ENCODE measurements around the gene COL6A2.
A peak's percentile ranks its signal among the peaks of the same experiment; 100 is the strongest.
"Not testable (repeated sequence)": the region's sequence is repeated elsewhere in the genome, so short reads cannot be mapped to it uniquely, and the experiment has no call there.

COL6A2 gene

GRCh38 chr21:46097336-46098293, at the start of gene COL6A2:
COL6A2 (plus strand) TSS chr21:46098112.
- peak; percentile 32 to 38 for DNase-seq

DNA sequence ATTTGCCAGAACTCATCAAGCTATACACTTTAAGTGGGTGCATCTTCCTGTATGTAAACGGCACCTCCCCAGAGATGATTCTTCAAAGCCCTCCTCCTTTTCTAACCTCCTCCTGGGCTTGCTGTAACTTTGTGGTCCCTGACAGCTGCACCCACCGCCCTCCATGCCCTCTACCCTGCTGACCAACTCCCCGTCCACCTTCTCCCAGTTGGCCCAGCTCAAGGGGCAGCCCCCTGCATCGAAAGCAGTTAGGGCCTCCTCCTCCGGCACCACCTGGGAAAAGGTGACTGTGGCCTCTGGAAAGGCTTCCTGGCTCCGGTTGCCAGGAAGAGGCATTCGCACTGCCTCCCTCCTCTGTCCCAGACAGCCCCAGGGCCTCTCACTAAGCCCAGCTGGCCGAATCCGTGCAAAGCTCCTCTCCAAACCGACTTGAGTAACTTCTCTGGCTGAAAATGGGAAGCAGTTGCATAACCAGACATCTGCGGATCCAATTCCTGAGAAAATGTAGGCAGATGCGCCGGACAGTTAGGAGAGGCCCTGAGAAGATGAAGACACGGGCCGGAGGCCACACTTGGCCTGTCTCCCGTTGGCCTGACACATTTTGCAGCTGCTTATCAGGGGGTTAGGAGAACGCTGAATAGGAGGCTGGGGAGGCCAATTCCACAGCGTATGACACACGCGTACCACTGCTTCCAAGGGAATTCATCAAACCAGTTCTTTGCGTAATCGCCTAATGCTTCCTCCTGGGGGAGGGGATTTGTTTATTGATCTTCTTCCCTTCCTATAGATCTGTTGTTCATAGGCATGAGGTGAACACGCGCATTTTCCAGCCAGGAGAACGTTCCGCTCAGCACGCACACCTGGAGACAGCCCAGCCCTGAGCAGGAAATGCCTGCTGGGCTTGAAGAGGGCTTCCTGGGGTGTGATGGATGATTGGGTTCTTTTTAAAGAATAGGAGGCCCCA, 48.7 kb upstream of the COL6A2 start:
- no peak for DNase-seq

DNA sequence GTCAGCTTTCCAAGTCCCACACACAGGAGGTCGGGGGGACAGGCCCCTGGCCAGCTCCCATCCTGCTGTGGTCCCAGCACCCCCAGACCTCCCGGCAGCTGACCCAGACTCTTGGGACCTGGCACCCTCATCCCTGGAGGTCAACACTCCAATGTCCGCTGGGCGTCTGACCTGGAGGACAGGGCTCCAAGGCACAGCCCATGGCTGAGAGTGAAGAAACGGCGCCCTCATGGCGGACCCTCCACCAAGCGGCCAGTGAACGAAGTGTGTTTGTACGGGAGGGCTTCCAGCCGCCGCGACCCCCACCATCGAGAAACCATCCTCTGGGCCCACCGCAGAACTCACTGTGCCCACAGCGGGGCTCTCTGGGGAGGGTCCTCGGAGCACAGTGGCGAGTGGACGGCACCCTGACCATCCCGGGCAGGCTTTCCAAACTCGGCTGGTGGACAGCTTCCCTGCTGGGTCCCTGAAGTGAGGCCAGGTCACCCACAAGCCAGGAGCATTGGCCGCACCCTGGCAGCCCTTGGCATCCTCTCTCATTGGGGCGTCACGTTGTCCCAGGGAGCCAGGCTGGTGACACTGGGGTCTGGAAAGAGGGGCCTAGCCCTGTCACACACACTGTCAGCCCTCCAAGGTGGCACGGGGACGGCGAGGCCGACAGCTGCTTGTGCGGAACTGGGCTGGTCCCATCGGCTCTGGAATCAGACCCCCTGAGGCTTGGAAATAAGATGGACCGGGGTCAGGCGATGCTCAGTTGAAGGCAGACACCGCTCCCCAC, 47.8 kb upstream of the COL6A2 start:
- DNase-seq: no peak

- DNase-seq: no peak
Observed at GRCh38 chr21:46050668-46051378, 47.1 kb upstream of the COL6A2 start.

GRCh38 chr21:46051379-46051770, 46.5 kb upstream of the COL6A2 start:
- DNase-seq: no peak

DNA sequence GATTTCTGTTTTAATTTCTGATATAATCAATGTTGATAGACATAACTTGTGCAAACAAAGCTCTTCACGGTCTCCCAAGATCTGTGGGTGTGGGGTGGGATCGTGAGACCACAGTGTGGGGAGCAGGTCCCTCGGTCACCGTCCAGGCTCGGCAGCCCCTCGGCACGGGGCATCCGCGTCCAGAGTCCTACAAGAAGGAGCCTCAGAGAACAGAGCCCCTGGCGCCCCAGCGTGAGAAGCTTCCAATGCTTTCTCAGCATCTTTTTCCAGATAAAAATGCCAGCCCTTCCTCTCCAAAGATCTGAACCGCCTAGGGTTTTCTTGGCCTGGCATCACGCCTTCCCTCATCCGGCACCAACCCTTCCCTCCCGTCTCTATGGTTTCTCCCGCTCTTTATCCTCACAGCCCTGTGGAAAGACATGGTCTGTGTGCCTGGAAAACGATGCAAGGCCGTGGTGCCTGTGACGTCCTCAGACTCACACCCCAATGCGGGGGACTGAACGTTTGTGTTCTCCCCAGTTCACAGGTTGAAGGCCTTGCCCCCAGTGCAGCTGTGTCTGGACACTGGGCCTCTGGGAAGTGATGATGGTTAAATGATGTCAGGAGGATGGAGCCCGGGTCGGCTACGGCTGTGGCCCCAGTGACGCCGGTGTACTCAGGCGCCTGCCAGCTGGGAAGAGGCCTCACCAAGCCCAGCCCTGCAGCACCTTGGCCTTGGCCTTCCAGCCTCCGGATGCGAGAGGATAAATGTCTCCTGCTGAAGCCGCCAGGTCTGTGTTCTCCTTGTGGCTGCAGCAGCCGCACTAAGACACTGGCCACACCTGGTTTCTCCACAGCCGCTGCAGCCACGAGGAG, 45.9 kb upstream of the COL6A2 start:
- DNase-seq: no peak

DNA sequence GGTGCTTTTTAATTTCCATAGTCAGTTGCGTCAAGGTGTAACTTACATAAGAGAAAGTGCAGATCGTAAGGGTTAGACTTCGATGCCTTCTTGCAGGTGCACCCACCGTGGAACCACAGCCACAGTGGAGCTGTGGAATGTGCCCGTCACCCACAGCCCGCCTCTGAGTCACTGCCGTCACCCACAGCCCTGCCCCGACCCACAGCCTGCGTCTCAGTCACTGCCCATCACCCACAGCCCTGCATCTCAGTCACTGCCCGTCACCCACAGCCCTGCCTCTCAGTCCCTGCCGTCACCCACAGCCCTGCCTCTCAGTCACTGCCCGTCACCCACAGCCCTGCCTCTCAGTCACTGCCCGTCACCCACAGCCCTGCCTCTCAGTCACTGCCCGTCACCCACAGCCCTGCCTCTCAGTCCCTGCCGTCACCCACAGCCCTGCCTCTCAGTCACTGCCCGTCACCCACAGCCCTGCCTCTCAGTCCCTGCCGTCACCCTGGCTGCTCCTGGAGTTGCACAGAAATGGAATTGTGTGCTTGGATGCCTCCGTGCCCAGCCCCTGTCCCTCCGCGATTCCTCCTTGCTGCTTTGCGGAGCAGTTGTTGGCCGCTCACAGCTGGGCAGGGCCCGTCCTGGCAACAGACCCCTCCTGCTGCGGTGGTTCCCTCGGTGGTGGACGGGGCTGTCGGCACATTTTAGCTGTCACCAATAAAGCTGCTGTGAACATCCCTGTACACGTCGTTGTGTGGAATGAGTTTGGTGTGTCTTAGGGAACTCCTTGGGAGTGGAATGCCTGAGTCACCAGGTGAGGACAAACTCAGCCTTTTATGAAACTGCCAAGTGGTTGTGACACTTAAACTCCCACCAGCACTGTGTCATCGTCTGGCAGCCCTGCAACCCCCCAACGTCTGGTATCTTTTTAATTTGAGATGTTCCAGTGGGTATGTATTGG, 44.9 kb upstream of the COL6A2 start:
- DNase-seq: peak; percentile 36 to 45

DNA sequence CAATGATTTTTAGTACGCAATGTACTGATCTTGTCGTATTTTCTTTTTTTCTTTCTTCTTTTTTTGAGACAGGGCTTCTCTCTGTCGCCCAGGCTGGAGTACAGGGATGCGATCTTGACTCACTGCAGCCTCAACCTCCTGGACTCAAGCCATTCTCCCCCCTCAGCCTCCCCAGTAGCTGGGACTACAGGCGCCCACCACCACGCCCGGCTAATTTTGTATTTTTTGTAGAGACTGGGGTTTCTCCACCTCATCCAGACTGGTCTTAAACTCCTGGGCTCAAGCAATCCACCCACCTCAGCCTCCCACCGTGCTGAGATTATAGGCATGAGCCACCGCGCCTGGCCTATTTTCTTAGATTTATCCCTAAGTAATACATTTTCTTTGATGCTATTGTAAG, 43.9 kb upstream of the COL6A2 start:
- DNase-seq: no peak

- no peak for DNase-seq
Observed at GRCh38 chr21:46054451-46054881, 43.4 kb upstream of the COL6A2 start.

- DNase-seq: no peak
Observed at GRCh38 chr21:46055863-46056281, 42.0 kb upstream of the COL6A2 start.

GRCh38 chr21:46056450-46056903, 41.4 kb upstream of the COL6A2 start:
- no peak for DNase-seq

- peak; percentile 18 to 22 for DNase-seq
Observed at GRCh38 chr21:46057111-46057709, 40.7 kb upstream of the COL6A2 start.

DNA sequence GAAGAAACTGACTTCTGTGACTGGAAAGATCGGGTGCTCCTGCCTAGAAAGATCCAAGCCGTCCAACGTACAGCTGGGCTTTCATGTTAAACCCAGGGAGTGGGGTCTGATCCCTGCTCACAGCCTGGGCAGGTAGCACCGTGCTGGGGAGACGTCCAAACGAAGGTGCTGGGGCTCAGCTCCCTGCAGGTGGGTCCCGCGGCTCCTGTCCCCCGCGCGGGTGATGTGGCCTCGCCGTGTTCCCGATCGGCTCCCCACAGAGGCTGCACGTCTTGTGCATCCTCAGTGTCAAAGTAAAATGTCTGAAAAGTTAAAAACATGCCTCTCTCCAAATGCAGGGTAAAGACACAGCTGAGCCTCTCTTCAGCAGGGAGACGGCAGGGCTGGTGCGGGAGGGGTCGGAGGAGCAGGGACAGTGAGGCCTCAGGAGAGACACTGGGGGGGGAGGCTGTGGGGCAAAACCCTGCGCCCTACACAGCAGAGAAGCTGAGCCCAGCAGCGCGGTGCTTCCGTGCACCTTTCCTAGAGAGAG, 40.1 kb upstream of the COL6A2 start:
- no peak for DNase-seq

- DNase-seq: no peak
Observed at GRCh38 chr21:46058431-46059145, 39.3 kb upstream of the COL6A2 start.

DNA sequence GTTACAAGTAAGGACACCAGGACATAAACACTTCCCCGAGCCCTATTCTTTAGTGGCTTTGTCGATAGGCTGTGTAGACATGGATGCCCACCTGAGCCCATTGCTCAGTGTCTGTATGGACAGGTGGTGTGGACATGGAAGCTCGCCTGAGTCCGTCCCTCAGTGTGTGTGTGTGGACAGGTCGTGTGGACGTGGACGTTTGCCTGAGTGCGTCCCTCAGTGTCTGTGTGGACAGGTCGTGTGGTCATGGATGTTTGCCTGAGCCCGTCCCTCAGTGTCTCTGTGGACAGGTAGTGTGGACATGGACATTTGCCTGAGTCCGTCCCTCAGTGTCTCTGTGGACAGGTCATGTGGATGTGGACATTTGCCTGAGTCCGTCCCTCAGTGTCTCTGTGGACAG, 38.7 kb upstream of the COL6A2 start:
- DNase-seq: no peak

GRCh38 chr21:46059711-46060455, 38.0 kb upstream of the COL6A2 start:
- not testable (repeated sequence) for DNase-seq

DNA sequence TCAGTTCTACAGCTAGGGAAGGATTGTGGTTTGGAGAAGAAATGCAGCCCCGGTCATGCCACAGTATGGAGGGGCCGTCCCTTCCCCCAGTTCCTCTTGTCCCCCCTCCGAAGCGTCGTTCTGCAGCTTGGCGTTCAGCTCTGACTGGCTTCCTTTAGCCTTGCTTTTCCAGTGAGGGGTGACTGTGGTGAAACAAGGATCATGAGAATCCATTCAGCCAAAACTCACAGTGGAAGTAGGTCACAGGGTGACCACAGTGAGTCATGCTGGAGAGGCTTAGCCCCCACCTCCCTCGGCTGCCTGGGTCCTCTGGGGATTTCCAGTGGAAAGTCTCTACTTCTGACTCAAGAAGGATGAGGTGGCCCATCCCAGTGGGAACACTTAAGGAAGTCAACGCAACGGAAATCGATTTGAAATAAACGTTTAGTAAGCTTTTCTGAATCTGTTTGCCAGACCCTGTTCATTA, 37.3 kb upstream of the COL6A2 start:
- no peak for DNase-seq
